ENCODE results near the gene CDS2. TPM values are rescaled to one million over a fixed set of nuclear protein-coding genes. Genes with fewer than 3 reads are reported as not detected.
"Not testable (repeated sequence)": the region's sequence is repeated elsewhere in the genome, so short reads cannot be mapped to it uniquely, and the experiment has no call there.

The CDS2 gene
- total RNA-seq, 2 experiments from 2014 or later, result 23.2 to 24.1 TPM

DNA sequence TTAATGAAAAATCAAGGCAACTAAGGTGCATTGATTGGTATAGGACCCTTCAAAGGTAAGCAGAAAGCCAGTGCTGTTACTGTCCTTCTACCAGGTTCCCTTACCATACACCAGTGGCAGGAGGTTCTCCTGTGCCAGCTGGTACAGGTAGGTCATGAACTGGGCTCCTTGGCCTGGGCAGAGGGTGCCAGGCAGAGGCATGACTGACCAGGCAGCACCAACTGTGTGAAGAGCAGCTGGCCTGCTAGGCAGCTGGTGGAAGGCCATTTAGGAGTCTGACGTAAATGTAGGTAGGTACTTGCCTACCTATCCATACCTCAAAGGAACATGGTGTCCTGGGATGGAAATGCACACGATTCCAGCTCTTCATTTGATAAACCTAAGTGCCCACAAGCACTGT lies 30.3 kb upstream of the CDS2 start:
- no peak for DNase-seq
- CTCF ChIA-PET, result interaction anchor here (1.2 kb wide), 1 partner anchor 39 kb away, joined by 3 read pairs; no protein-coding TSS in a partner anchor
- intact Hi-C loops (cut with micrococcal nuclease), result no loop called here
- H3K4me3 Mint-ChIP-seq, result no peak overlapping the region
- H3K36me3 Mint-ChIP-seq (ENCODE audit: low read depth), result peaks cover 17% of the 10 kb centered on the region
- H3K4me1 Mint-ChIP-seq (ENCODE audit: low read depth), result peaks cover 6% of the 10 kb centered on the region
- H3K9me3 Mint-ChIP-seq, result no peaks in the 10 kb centered on the region
- no peak overlapping the region for H3K27ac Mint-ChIP-seq
- H3K27me3 Mint-ChIP-seq (ENCODE audit: low read depth), result no peaks in the 10 kb centered on the region

DNA sequence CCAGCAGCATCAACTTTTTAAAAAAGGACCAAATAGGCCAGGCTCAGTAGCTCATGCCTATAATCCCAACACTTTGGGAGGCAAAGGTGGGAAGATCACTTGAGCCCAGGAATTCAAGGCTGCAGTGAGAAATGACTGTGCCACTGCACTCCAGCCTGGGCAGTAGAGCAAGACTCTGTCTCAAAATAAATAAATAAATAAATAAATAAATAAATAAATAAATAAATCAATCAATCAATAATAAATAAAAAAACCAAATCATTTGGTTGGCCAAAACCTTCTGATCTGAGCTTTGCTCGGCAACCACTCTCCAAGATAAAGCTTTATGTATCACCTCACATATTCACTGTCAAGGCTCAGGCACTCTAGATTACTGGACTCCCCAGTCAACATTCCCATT lies 27.8 kb upstream of the CDS2 start:
- DNase-seq; H3K9me3 Mint-ChIP-seq; H3K4me3 Mint-ChIP-seq; intact Hi-C loops (cut with micrococcal nuclease); H3K27ac Mint-ChIP-seq; H3K4me1 Mint-ChIP-seq (ENCODE audit: low read depth); H3K27me3 Mint-ChIP-seq (ENCODE audit: low read depth): not testable (repeated sequence)
- H3K36me3 Mint-ChIP-seq (ENCODE audit: low read depth), result peaks cover 28% of the 10 kb centered on the region
- CTCF ChIA-PET, result interaction anchor here (0.7 to 3.6 kb wide), 8 partner anchors 12 to 208 kb away, joined by 3 to 56 read pairs (median 4); no protein-coding TSS in a partner anchor

DNA sequence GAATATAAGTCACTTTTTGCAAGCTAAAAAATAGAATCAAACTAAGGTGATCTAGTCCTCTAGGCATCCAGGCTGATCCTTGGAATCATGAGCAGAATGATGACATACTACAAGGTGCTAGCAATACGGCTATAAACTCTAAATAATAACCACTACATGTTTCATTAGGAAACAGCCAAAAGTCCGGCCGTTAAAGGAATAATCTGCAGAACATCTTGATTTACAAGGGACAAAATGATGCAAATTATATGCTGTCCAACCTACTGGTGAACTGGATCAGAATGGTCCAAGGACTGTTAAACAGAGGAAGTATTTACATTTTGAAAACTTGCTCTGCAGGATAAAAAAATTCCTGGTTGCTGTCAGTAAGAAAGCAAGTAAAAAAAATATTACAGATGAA lies 26.9 kb upstream of the CDS2 start:
- H3K9me3 Mint-ChIP-seq; DNase-seq; H3K4me1 Mint-ChIP-seq (ENCODE audit: low read depth); H3K27ac Mint-ChIP-seq; H3K4me3 Mint-ChIP-seq; H3K27me3 Mint-ChIP-seq (ENCODE audit: low read depth): not testable (repeated sequence)
- CTCF ChIA-PET, result interaction anchor here (0.7 to 3.6 kb wide), 19 partner anchors 8 to 494 kb away, joined by 3 to 56 read pairs (median 4); no protein-coding TSS in a partner anchor
- peaks cover 32% of the 10 kb centered on the region for H3K36me3 Mint-ChIP-seq (ENCODE audit: low read depth)
- intact Hi-C loops (cut with micrococcal nuclease), result loop anchor here (1.0 to 2.0 kb wide), 5 partner anchors 22 to 493 kb away; partner anchors contain the start of gene SLC23A2

DNA sequence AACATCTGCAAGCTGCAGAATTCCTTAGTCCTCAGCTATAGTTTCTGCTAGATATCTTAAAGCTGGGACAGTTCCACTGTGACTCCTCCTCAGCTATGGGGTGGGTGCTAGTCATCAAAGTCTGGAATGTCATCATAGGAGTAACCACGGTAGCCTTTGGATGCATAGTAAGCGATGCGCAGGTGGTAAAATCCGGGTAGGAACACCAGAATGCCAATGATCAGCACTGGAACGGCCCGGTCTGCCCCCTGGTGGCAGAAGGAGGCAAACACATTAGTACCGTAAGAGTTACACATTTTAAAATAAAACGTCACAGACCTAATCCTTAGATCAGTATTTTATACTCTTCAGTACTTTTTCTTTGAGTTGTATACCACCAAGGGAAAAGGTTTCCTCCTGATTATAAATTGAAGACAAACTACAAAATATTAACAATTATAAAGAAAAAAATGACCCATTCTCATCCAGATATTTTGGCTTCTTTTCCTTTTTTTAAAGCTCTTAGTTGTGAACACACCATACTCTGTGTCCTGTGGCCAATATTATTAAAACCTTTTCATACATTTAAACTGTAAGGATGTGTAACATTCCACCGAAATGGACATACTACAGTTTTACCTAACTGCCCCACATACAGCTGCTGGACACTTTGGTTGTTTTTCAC lies 26.0 kb upstream of the CDS2 start:
- intact Hi-C loops (cut with micrococcal nuclease), result loop anchor here (1.0 to 2.0 kb wide), 5 partner anchors 23 to 494 kb away; partner anchors contain the start of gene SLC23A2
- no peaks in the 10 kb centered on the region for H3K27me3 Mint-ChIP-seq (ENCODE audit: low read depth)
- peaks cover 8% of the 10 kb centered on the region for H3K4me1 Mint-ChIP-seq (ENCODE audit: low read depth)
- DNase-seq, result peak; percentile 84
- no peak overlapping the region for H3K27ac Mint-ChIP-seq
- H3K4me3 Mint-ChIP-seq, result no peak overlapping the region
- H3K36me3 Mint-ChIP-seq (ENCODE audit: low read depth), result peaks cover 32% of the 10 kb centered on the region
- no peaks in the 10 kb centered on the region for H3K9me3 Mint-ChIP-seq
- CTCF ChIA-PET, result interaction anchor here (0.6 to 3.6 kb wide), 44 partner anchors 8 to 495 kb away, joined by 3 to 56 read pairs (median 4); partner anchors contain the start of gene PCNA

DNA sequence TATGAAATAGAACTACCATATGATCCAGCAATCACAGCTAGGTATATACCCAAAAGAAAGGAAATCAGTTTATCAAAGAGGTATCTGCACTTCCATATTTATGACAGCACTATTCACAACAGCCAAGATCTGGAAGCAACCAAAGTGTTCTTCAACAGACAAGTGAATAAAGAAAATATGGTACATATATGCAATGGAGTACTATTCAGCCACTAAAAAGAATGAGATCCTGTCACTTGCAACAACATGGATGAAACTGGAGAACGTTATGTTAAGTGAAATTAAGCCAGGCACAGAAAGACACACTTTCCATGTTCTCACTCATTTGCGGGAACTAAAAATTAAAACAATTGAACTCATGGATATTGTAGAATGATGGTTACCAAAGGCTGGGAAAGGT lies 22.3 kb upstream of the CDS2 start:
- Mint-ChIP-seq H3K36me3 (ENCODE audit: low read depth) (peaks cover 28% of the 10 kb centered on the region), H3K27me3 (ENCODE audit: low read depth) (no peaks in the 10 kb centered on the region), H3K4me1 (ENCODE audit: low read depth) (peaks cover 8% of the 10 kb centered on the region), H3K27ac (no peak overlapping the region), H3K9me3 (no peaks in the 10 kb centered on the region), H3K4me3 (no peak overlapping the region)
- intact Hi-C loops (cut with micrococcal nuclease), result no loop called here
- DNase-seq, result no peak
- CTCF ChIA-PET, result interaction anchor here (1.2 to 1.4 kb wide), 2 partner anchors 47 to 343 kb away, joined by 3 to 5 read pairs; no protein-coding TSS in a partner anchor

DNA sequence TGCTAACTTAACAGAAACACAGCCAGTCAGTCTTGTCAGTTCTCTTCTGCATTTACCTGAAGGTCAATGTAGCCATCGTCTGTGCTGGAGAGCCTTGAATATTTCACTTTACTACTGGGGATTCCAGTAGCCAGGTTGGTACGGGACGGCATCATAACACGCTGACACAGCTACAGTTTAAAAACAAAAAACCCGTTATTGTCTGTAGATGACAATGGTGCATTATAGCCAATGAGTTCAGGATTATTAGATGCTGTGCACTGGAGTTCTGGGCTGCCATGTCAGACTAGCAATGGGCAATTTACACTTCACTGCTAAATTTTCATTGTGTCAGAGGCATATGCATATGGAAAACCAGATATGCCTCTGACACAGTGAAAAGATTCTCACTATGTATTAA lies 17.5 kb upstream of the CDS2 start:
- H3K4me3 Mint-ChIP-seq, result no peak overlapping the region
- H3K9me3 Mint-ChIP-seq, result no peaks in the 10 kb centered on the region
- H3K27ac Mint-ChIP-seq, result no peak overlapping the region
- H3K4me1 Mint-ChIP-seq (ENCODE audit: low read depth), result peaks cover 17% of the 10 kb centered on the region
- intact Hi-C loops (cut with micrococcal nuclease), result no loop called here
- no peak for DNase-seq
- H3K36me3 Mint-ChIP-seq (ENCODE audit: low read depth), result peaks cover 25% of the 10 kb centered on the region
- H3K27me3 Mint-ChIP-seq (ENCODE audit: low read depth), result no peaks in the 10 kb centered on the region
- CTCF ChIA-PET, result interaction anchor here (1.0 kb wide), 1 partner anchor 8 kb away, joined by 3 read pairs; no protein-coding TSS in a partner anchor

DNA sequence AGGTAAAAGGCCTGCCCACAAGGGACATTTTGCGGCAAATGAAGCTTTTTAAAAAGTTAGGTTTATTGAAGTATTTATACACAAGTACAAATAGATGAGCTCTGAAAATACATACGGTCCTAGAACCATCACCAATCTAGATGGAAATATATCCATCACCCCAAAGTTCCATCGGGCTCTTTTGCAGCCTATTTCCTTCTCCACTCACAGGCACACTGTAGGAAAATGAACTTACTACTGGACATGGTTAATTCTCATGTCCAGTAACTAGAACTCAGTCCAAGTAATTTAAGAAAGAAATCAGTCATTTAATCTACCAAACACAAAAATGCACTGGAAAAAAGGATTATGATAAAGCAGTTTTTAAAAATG lies 13.2 kb upstream of the CDS2 start:
- no peak for DNase-seq
- Mint-ChIP-seq H3K27me3 (ENCODE audit: low read depth) (no peaks in the 10 kb centered on the region), H3K4me1 (ENCODE audit: low read depth) (peaks cover 43% of the 10 kb centered on the region), H3K27ac (peak overlapping the region; percentile 89), H3K36me3 (ENCODE audit: low read depth) (peaks cover 50% of the 10 kb centered on the region), H3K9me3 (no peaks in the 10 kb centered on the region), H3K4me3 (peak overlapping the region; percentile 89)
- CTCF ChIA-PET, result no interaction called here
- intact Hi-C loops (cut with micrococcal nuclease), result no loop called here

DNA sequence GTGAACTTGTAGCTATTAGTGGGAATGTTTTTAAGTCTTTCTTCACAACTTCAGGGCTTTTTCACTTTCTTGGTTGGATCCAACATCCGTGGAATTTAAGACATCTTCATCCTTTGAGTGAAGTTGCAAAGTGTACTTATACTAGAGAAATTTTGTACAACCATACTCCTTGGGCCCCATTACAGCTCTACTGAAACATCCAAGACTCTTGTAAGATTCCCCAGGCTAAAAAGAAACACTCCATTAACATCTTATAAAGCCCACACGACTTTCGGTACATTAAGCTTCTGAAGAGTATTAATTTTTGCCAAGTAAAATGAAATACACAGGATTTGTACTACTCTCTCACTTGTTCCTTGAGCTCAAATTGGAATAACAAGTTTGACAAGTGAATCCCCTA lies 12.4 kb upstream of the CDS2 start:
- DNase-seq, result no peak
- Mint-ChIP-seq H3K27me3 (ENCODE audit: low read depth) (no peaks in the 10 kb centered on the region), H3K36me3 (ENCODE audit: low read depth) (peaks cover 56% of the 10 kb centered on the region), H3K4me3 (peak overlapping the region; percentile 3), H3K9me3 (no peaks in the 10 kb centered on the region), H3K27ac (peak overlapping the region; percentile 89), H3K4me1 (ENCODE audit: low read depth) (peaks cover 43% of the 10 kb centered on the region)
- CTCF ChIA-PET, result interaction anchor here (0.7 to 3.5 kb wide), 5 partner anchors 11 to 108 kb away, joined by 3 to 15 read pairs (median 3); no protein-coding TSS in a partner anchor
- intact Hi-C loops (cut with micrococcal nuclease), result no loop called here

DNA sequence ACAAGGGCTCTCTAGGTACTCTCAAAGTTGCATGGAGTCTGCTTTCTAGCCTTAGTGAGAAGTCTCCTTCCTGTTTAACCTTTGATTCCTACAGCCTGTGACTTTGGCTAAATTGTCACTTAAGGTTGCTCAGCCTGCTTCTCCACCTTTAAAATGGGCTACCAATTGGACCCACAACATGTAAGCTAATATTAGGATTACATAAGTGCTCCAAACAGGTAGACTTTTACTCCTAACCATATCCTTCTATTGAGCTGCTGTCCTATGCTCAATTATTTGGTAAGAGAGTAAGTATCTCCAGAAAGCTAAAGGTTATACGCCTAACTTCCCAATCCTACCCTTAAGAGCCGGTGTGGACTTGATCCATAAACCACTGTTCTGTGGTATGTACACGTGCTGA lies 9.9 kb upstream of the CDS2 start:
- CTCF ChIA-PET, result interaction anchor here (0.6 to 3.5 kb wide), 3 partner anchors 9 to 174 kb away, joined by 3 to 15 read pairs (median 4); no protein-coding TSS in a partner anchor
- peaks cover 54% of the 10 kb centered on the region for H3K36me3 Mint-ChIP-seq (ENCODE audit: low read depth)
- intact Hi-C loops (cut with micrococcal nuclease), result no loop called here
- H3K4me1 Mint-ChIP-seq (ENCODE audit: low read depth), result peaks cover 51% of the 10 kb centered on the region
- H3K27me3 Mint-ChIP-seq (ENCODE audit: low read depth), result no peaks in the 10 kb centered on the region
- DNase-seq, result no peak
- peak overlapping the region; percentile 50 for H3K27ac Mint-ChIP-seq
- peak overlapping the region; percentile 93 for H3K4me3 Mint-ChIP-seq
- no peaks in the 10 kb centered on the region for H3K9me3 Mint-ChIP-seq

DNA sequence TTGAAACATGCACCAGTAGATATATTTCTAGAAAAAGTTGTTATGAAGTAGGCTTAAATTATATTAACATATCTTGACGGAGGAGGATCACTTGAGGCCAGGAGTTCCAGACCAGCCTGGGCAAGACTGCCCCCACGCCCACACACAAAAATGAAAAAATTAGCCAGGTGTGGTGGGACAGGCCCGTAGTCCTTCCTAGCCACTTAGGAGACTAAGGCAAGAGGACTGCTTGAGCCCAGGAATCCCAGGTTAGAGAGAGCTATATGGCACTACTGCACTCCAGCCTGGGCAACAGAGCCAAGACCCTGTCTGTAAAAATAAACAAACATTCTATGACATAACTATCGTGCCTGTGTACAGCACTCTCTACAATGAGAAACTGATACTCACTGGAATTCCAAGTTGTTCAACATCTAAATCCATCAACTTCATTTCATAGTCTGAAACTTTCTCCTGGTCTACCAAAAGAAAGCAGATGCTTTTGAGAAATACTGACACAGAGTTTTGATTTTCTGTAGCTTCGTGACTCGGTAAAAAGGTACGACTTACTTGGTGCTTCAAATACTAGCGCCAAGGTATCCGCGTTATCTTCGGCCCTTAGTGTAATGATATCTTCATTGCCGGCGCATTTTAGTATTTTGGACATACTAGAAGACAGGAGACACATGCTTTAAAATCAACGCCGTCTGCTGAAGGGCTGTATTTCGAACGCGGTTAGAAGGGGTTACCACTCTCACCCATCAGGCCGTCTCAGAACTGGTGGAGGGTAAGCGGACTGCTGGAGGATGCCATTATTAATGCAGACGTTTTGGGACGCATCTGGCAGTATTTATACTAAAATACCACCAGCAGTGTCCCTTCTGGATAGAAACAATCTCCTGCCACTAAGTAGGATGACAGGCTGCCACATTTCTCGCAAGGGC lies 8.3 kb upstream of the CDS2 start:
- intact Hi-C loops (cut with micrococcal nuclease), result loop anchor here (1.0 kb wide), 1 partner anchor 9 kb away; the partner anchor contains the start of gene CDS2
- Mint-ChIP-seq H3K4me3 (peak overlapping the region; percentile 93), H3K27ac (peak overlapping the region; percentile 99), H3K36me3 (ENCODE audit: low read depth) (peaks cover 50% of the 10 kb centered on the region), H3K9me3 (no peaks in the 10 kb centered on the region), H3K4me1 (ENCODE audit: low read depth) (peaks cover 48% of the 10 kb centered on the region), H3K27me3 (ENCODE audit: low read depth) (no peaks in the 10 kb centered on the region)
- CTCF ChIA-PET, result interaction anchor here (1.0 to 2.7 kb wide), 2 partner anchors 62 to 74 kb away, joined by 5 to 14 read pairs; no protein-coding TSS in a partner anchor
- no peak for DNase-seq

DNA sequence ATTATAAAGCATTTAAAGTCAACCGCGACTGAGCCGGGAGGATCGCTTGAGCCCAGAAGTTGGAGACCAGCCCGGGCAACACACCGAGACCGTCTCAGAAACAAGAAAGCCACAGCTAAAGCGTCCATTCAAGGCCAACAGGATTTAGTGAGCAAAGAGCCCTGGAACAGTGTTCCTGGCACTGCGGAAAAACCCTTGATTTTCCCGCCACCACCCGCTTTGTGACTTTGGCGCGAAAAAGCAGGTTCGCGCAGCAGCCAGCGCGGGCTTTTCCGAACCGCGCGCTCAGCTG lies 7.7 kb upstream of the CDS2 start:
- Mint-ChIP-seq H3K4me3 (peak overlapping the region; percentile 93), H3K4me1 (ENCODE audit: low read depth) (peaks cover 46% of the 10 kb centered on the region), H3K27ac (peak overlapping the region; percentile 99), H3K27me3 (ENCODE audit: low read depth) (no peaks in the 10 kb centered on the region), H3K36me3 (ENCODE audit: low read depth) (peaks cover 46% of the 10 kb centered on the region), H3K9me3 (no peaks in the 10 kb centered on the region)
- intact Hi-C loops (cut with micrococcal nuclease), result loop anchor here (1.0 kb wide), 1 partner anchor 8 kb away; the partner anchor contains the start of gene CDS2
- CTCF ChIA-PET, result interaction anchor here (1.0 to 2.7 kb wide), 2 partner anchors 63 to 73 kb away, joined by 5 to 14 read pairs; no protein-coding TSS in a partner anchor
- DNase-seq, result no peak

Data from activated naive CD4-positive, alpha-beta T cell treated with anti-CD3 and anti-CD28 coated beads for 36 hours (primary cell).